Hepatocyte (in vitro differentiated cells): Measurements from ENCODE around the gene OBP2B. TPM values are rescaled to one million over a fixed set of nuclear protein-coding genes. Genes with fewer than 3 reads are reported as not detected.
"Not testable (repeated sequence)": the region's sequence is repeated elsewhere in the genome, so short reads cannot be mapped to it uniquely, and the experiment has no call there.

Experiments used
- DNase-seq: peaks from one replicate; pipeline ENCODE4 v3.0.0-alpha.2; 2016; ENCODE audit warnings: low spot score
- H2AFZ ChIP-seq: fragments of 200-600 bp; sonication (generic); 2 replicates; pipeline ENCODE4 v1.6.0; 2016; ENCODE audit warnings: antibody characterized with exemption, mild to moderate bottlenecking
- H3K27ac ChIP-seq: fragments of 200-600 bp; sonication (generic); 2 replicates; pipeline ENCODE4 v1.5.1; 2016; ENCODE audit warnings: mild to moderate bottlenecking
- H3K27me3 ChIP-seq: fragments of 200-600 bp; sonication (generic); 2 replicates; pipeline ENCODE4 v1.6.1; 2016
- H3K36me3 ChIP-seq: fragments of 200-600 bp; sonication (generic); replicated peaks from 2 replicates; pipeline ENCODE4 v1.5.1; 2016; ENCODE audit warnings: low read depth; ENCODE audit not compliant: insufficient read depth
- H3K4me1 ChIP-seq: fragments of 200-600 bp; sonication (generic); 2 replicates; pipeline ENCODE4 v1.5.1; 2016; ENCODE audit warnings: mild to moderate bottlenecking, moderate library complexity; ENCODE audit not compliant: insufficient read depth
- H3K4me2 ChIP-seq: fragments of 200-600 bp; sonication (generic); 2 replicates; pipeline ENCODE4 v1.6.0; 2016
- H3K4me3 ChIP-seq: fragments of 200-600 bp; sonication (generic); 2 replicates; pipeline ENCODE4 v1.5.1; 2016; ENCODE audit warnings: mild to moderate bottlenecking
- H3K79me2 ChIP-seq: fragments of 200-600 bp; sonication (generic); 2 replicates; pipeline ENCODE4 v1.6.0; 2017; ENCODE audit warnings: mild to moderate bottlenecking
- H3K9me2 ChIP-seq: fragments of 200-600 bp; sonication (generic); replicated peaks from 2 replicates; pipeline ENCODE4 v1.6.0; 2017; ENCODE audit warnings: mild to moderate bottlenecking; ENCODE audit not compliant: insufficient read depth
- H3K9me3 ChIP-seq: fragments of 200-600 bp; sonication (generic); 2 replicates; pipeline ENCODE4 v1.5.1; 2016; ENCODE audit warnings: low read depth, mild to moderate bottlenecking
- H4K20me1 ChIP-seq: fragments of 200-600 bp; sonication (generic); 2 replicates; pipeline ENCODE4 v1.6.0; 2016; ENCODE audit warnings: mild to moderate bottlenecking; ENCODE audit not compliant: insufficient read depth, poor library complexity, severe bottlenecking
- CTCF ChIP-seq: fragments of 200-600 bp; sonication (generic); IDR thresholded peaks from 2 replicates; pipeline ENCODE4 v1.5.1; 2016; ENCODE audit warnings: antibody characterized with exemption, mild to moderate bottlenecking; ENCODE audit not compliant: poor library complexity
- EZH2 ChIP-seq: fragments of 200-600 bp; sonication (generic); IDR thresholded peaks from 2 replicates; pipeline ENCODE4 v1.6.1; 2016; ENCODE audit warnings: antibody characterized with exemption, mild to moderate bottlenecking, borderline replicate concordance
- EZH2phosphoT487 ChIP-seq: fragments of 200-600 bp; sonication (generic); IDR thresholded peaks from one replicate; pipeline ENCODE4 v1.6.1; 2018; ENCODE audit warnings: antibody characterized with exemption, mild to moderate bottlenecking, low read depth, moderate library complexity; ENCODE audit not compliant: unreplicated experiment, severe bottlenecking
- WGBS: methylation state at CpG from one replicate; pipeline ENCODE4 v1.1.6; 2016; ENCODE audit warnings: low lambda C conversion rate; ENCODE audit errors: missing lambda C conversion rate; 5-methylcytosine and 5-hydroxymethylcytosine counted together
- polyA plus RNA-seq: library from polyadenylated mRNA; unstranded; fragments of >200 nt; fragmentation: Nextera tagmentation; extraction: Ambion mirVana; gene quantifications from 2 replicates; pipeline ENCODE4 v1.2.1, GENCODE V29; 2016
- total RNA-seq: library from RNA; depleted of rRNA; stranded (reverse); fragments of >200 nt; gene quantifications from 2 replicates; pipeline ENCODE4 v1.2.3, GENCODE V29; 2014

Gene OBP2B
- total and polyA plus RNA-seq, 2 experiments from 2014 or later: not detected

- Histone ChIP-seq H3K9me2 (no peaks in the 10 kb centered on the region), H3K4me2 (no peak overlapping the region)
- TF ChIP-seq EZH2phosphoT487 (no peak), EZH2 (no peak)
These were observed 1.1 kb upstream of the OBP2B start for GRCh38 chr9:133210202-133210532.

GRCh38 chr9:133209327-133210201, 514 bp upstream of the OBP2B start:
- H3K4me2 ChIP-seq, H3K4me3 ChIP-seq, H3K9me2 ChIP-seq, H3K36me3 ChIP-seq, H4K20me1 ChIP-seq, H3K27ac ChIP-seq, H3K4me1 ChIP-seq, H3K9me3 ChIP-seq, H3K27me3 ChIP-seq, H2AFZ ChIP-seq, H3K79me2 ChIP-seq, DNase-seq: not testable (repeated sequence)
- whole genome bisulfite sequencing: 87% methylated on average over 29 of the region's 29 CpGs

More at GRCh38 chr9:133210202-133210532, 1.1 kb upstream of the OBP2B start:
- Histone ChIP-seq H2AFZ (no peak overlapping the region), H3K79me2 (no peaks in the 10 kb centered on the region), H3K4me3 (no peak overlapping the region), H3K4me1 (no peaks in the 10 kb centered on the region), H3K36me3 (no peaks in the 10 kb centered on the region), H3K27me3 (no peaks in the 10 kb centered on the region), H3K9me3 (no peaks in the 10 kb centered on the region), H3K27ac (no peak overlapping the region), H4K20me1 (no peaks in the 10 kb centered on the region)
- WGBS: 78% methylated on average over 7 of the region's 7 CpGs
- DNase-seq: no peak

GRCh38 chr9:133208171-133208879, 725 bp downstream of the OBP2B start:
- not testable (repeated sequence) for H3K36me3 ChIP-seq, H3K4me2 ChIP-seq, H3K4me3 ChIP-seq, H3K27ac ChIP-seq, H3K4me1 ChIP-seq, H3K9me3 ChIP-seq, H2AFZ ChIP-seq, H3K27me3 ChIP-seq, H3K79me2 ChIP-seq, H3K9me2 ChIP-seq, DNase-seq, H4K20me1 ChIP-seq
- 93% methylated on average over 11 of the region's 16 CpGs for WGBS

GRCh38 chr9:133207540-133208170, 1.4 kb downstream of the OBP2B start:
- no peaks in the 10 kb centered on the region for H3K27me3 ChIP-seq
- WGBS: 88% methylated on average over 10 of the region's 16 CpGs

More at GRCh38 chr9:133207540-133208170, 1.4 kb downstream of the OBP2B start:
- H3K27ac ChIP-seq: no peak overlapping the region
- H3K36me3 ChIP-seq: no peaks in the 10 kb centered on the region
- H3K9me2 ChIP-seq: no peaks in the 10 kb centered on the region
- no peak overlapping the region for H3K4me2 ChIP-seq
- no peak overlapping the region for H2AFZ ChIP-seq
- no peak for DNase-seq
- TF ChIP-seq CTCF (no peak), EZH2 (no peak), EZH2phosphoT487 (no peak)
- H3K4me3 ChIP-seq: no peak overlapping the region
- no peaks in the 10 kb centered on the region for H3K4me1 ChIP-seq
- no peaks in the 10 kb centered on the region for H3K79me2 ChIP-seq
- no peaks in the 10 kb centered on the region for H4K20me1 ChIP-seq
- no peaks in the 10 kb centered on the region for H3K9me3 ChIP-seq
